AG20443 (cell line): Measurements from ENCODE around the gene VWA3B.
"Not testable (repeated sequence)": the region's sequence is repeated elsewhere in the genome, so short reads cannot be mapped to it uniquely, and the experiment has no call there.

Experiments
- DNase-seq: peaks from one replicate; pipeline ENCODE4 v3.0.0; 2012; ENCODE audit warnings: low spot score, mixed read lengths

VWA3B gene, protein sequence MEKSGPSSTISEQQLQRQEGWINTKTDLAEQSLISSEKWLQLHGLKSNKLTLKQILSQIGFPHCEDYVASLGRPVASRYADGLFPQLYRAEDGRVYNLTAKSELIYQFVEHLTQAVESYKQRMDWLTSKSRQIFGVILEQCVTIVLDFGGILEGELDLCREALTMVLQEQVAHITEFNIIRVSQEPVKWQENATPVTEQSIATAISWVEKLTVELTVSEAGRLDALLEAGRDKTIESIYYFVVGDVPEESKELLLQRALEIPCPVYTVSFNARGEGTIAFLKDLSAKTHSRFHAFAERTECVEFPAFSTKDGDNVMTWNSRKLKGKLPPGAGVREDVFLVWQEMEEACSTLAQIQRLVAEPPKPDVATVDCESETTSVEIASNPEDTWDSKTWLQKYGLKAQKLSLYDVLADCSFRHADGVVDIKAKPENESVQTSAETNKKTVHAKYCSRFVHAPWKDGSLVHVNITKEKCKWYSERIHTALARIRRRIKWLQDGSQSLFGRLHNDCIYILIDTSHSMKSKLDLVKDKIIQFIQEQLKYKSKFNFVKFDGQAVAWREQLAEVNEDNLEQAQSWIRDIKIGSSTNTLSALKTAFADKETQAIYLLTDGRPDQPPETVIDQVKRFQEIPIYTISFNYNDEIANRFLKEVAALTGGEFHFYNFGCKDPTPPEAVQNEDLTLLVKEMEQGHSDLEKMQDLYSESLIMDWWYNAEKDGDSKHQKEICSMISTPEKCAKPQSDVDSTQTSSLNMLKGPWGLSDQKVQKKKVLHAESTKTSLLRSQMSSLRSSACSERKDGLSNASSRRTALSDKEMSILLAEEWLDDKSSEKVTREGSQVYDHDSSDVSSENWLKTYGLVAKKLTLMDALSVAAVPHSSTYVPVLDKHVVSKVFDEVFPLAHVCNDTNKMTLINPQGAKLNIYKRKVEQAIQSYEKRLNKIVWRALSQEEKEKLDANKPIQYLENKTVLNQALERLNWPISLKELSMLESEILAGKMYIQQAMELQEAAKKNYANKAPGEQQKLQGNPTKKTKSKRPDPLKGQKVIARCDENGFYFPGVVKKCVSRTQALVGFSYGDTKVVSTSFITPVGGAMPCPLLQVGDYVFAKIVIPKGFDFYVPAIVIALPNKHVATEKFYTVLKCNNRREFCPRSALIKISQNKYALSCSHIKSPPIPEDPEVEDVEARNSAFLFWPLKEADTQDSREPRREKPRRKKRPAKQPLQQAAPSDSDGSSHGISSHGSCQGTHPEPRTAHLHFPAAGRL (N-terminal part only)

DNA sequence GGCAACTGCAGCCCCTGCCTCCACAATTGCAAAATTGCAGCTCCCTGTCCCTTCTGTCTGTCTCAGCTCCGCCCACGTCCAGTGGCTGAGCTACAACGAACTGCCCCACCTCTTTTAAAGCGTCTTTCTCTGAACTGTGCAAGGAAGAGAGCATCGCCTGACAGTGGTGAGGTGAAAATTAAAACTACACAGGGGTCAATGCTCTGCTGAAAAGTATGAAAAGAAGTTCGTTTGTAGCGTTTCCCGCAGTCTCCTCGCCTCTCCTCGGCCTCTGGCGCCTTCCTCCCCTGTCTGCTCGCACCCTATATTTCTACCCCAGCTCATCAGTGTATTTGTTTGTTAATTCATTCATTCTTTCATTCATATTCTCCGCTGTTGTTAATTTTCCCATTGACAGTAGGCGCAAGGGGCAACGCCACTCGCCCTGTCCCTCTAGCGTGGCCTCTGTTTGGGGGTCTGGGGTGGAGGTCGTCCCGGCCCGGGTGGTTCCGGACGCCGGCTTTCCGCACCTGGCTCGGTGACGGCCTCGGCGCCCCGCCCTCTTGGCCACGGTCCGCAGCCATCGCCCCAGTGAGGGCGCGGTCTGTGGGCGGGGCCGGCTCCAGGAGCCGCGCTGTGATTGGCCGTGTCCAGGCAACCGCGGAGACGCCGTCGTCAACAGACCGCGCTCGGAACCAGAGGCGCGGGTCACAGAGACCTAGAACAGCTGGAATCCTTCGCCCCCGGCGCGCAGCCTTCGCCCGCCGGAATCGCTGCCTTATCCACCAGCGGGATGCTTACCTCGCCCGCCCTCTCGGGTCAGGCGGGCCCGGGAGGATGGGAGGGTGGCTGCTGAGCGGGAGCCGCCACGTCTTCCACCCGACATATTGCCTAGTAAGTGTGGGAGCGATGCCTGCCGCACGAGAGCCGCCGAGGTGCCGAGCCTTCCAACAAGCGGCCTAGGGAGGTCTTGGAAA, at the start of gene VWA3B:
Gene VWA3B, plus strand, starts transcription at position 677 of the 956 bp plus-strand sequence. CDS start 5,926 bp downstream, outside the sequence.
- DNase-seq = peak; percentile 92

DNA sequence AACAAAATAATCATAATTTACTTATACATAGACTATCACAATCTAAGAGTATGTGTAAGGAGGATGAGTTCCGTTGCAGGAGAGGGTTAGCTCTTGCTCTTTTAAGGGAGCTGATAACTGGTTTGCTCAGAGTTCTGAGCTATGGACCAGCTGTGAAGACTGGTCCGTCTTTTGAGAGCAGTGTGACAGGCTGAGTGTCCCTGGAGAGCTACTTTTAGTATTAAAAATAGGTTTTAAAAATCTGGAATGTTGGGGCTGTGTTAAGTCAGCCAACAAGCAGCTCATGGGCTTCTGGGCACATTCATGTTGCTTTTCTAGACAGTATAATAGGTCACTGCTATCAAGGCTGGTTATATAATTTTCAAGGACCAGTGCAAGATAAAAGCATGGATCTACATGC, 49.8 kb upstream of the VWA3B start:
- DNase-seq = no peak

DNA sequence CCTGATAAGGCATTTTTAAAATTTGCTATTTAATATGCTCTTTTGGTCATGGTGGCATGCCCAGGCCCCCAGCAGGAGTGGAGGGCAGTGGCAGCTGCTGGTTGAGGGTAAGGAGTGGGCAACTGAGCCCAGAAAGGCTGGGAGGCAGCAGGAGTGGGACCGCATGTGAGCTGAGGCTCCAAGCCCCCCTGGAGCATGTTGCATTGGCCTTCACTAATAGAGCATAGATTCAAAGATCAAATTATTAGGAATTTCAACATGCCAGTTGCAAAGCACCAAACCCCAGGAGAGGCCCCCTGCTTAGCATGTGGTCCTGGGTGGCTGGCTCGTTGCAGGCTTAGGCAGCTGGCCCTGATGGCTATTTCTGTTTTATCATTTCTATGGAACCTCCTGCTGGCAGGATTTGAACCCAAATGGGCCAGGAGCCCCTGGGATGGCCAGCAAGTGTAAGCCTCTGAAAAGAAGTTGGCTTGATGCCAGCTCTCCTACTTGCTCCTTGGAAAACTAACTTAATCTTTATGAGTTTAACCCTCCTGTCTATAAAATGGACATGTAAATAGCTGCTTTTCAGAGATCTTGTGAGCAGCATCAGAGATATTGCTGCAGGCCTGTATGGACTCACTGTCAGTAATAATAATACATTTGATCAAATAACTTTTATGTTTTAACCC, 49.2 kb upstream of the VWA3B start:
- no peak for DNase-seq

DNA sequence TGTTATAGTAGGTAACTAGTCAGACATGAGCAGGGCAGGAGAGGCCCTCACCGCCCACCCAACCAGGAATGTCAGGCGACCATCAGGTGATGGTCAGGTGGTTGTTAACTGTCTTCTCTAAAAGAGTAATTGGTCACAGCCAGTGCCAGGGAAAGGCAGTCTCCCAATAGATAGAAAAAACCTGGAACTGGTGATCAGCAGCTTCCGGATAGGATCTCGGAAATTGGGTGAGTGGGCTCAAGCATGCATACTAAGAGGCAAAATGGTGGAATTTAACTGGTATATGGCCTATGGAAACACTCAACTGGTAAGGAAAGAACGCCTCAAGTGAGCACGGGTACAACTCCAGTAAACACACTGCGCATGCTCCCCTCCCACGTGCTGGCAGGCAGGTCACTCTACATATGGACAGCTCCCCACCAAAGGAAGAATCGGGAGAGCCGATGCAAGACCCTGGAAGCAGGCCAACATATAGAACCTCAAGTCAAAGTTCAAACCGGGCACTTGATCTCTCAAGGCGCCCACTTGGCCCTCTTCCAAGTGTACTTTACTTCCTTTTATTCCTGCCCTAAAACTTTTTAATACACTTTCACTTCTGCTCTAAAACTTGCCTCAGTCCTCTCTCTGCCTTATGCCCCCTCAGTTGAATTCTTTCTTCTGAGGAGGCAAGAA, 47.7 kb upstream of the VWA3B start:
- no peak for DNase-seq

DNA sequence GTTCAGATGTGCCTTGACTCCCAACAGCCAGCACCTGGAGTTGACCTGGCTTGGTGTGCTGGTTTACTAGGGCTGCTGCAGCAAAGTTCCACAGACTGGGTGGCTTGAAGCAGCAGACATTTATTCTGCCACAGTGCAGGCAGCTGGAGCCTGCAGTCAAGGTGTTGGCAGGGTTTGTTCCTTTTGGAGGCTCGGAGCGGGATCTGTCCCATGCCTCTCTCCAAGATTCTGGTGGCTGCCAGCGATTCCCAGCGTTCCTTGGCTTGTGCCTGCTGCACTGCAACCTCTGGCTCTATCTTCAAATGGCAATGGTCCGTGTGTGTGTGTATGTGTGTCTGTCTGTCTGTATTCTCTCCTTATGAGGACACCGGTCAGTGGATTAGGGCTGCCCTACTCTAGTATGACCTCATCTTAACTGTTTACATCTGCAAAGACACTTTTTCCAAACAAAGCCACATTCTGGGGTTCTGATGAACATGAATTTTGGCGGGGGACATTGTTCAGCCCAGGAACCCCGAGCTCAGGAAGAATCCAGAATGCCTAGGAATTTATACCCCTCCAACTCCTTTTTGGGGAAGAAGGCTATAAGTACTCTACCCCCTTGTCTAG, 46.5 kb upstream of the VWA3B start:
- DNase-seq = no peak

DNA sequence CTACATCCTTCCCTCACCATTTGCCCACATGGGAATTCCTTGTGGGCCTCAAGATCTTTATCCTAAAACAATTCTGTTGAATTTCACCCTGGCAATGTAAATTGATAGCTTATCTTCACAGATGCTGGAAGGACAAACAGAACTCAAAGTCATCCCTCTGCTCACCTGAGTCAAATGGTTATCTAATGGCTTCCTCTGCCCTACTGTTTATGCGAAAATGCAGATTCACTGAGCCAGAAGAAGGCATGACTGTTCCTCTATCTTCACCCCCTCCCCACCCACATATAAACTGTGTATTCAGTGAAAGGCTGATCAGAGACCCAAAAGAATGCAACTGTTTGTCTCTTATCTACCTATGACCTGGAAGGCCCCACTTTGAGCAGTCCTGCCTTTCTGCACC, 43.9 kb upstream of the VWA3B start:
- DNase-seq = no peak

DNA sequence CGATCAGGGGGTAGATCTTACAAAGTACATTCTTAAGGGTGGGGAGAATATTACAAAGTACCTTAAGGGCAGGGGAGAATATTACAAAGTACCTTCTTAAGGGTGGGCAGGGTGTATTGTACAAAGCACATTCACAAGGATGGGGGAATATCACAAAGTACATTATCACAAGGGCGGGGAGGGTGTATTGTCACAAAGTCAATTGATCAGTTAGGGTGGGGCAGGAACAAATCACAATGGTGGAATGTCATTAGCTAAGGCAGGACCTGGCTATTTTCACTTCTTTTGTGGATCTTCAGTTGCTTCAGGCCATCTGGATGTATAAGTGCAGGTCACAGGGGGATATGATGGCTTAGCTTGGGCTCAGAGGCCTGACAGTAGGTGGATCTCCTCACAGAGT, 42.2 kb upstream of the VWA3B start:
- DNase-seq = not testable (repeated sequence)

DNA sequence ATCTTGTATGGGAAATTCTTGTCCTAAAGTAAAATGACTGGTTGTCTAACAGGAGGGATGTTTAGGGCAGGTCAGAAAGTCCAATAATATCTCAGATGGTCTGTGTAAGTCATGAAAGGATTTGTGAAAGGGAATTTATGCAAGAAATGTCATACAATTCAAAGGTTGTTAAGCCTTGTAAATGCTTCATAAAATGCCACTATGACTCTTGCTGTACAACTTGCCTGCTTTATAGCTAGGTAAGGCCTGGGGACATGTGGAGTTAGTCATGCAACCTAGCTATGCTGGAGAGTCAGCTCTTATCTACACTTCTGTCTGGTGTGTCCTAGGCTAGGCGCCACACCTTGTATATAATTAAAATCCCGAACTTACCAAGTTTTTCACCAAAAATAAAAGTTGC, 36.9 kb upstream of the VWA3B start:
- no peak for DNase-seq

DNA sequence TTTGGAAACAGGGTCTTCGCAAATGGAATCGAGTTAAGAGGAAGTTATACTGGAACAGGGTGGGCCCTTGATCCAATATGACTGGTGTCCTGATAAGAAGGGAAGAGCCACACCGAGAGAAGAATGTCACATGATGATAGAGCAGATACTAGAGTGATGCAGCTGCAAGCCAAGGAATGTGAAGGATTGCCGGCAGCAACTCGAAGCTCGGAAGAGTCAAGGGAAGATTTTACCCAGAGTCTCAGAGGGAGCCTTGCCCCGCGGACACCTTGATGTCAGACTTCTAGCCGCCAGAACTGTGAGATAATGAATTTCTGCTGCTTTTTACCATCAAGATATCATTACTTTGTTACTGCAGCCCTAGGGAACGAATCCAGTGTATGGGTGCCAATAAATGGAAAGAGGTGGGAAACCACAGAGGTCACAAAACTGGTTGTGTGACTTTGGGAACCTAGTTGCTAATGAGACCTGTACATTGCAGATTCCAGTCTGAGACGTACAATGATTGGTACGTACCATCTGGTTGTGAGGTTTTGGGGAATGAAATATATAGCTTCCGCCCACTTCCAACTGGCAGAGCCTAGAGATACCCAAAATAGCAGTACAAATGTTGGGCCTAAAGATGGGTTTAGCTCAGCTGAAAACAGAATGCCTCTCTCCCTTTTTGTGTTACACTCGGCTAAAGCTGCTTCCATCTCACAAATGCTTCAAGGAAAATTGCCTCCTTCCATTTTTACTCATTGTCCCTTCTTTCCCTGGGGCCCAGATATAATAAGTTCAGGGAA, 28.6 kb upstream of the VWA3B start:
- DNase-seq = no peak

DNA sequence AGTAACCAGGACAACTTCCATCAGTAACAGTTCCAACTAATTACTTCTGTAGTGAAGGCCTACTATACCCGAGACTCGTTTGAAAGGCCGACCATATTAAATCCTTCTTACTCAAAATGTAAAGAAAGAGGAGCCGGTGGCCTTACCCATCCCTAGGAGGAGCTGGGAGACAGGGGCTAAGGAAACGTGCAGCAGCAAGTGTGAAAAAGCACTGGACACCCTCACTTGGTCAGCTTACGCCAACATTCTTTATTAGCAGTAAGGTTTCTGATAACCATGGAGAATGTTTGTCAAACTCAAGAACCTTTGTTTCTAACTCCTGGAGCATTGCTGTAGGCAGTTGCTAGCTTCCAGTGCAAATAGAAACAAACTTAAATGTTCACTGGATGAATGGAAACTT, 26.7 kb upstream of the VWA3B start:
- no peak for DNase-seq

DNA sequence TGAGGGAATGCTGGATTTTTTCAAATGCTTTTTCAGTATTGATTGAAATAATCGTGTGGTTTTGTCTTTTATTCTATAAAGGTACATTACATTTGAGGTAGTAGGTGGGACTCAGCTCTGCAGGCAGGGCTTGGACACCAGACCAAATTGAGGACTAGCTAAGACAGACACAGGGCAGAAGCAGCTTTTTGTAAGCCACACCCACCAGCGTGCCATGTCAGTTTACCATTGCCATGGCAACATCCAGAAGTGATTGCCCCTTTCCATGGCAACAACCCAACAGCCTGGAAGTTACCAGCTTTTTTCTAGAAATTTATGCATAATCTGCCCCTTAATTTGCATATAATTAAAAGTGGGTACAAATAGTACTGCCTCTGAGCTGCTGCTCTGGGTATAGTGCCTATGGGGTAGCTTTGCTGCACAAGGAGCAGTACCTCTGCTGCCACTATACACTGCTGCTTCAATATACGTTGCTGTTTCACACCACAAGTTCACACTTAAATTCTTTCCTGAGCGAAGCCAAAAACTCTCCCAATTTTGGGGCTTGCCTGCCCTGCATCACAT, 23.6 kb upstream of the VWA3B start:
- no peak for DNase-seq

DNA sequence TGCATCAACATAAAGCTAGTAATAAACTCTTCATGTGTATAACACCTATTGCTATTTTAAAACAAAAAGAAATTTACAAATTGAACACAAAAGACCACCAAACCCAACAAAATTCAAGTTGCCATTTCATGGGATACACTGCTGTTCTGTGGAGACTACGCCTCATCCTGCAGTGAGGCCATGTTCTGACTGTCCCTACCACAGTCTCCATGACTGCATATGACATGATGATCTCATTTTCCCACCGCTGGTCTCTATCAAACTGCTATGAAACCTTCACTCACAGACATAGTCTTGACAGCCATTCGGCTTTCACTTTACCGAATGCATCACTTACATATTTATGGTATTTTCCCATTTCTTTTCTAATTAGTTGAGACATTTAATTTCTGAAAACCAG, 21.2 kb upstream of the VWA3B start:
- no peak for DNase-seq

DNA sequence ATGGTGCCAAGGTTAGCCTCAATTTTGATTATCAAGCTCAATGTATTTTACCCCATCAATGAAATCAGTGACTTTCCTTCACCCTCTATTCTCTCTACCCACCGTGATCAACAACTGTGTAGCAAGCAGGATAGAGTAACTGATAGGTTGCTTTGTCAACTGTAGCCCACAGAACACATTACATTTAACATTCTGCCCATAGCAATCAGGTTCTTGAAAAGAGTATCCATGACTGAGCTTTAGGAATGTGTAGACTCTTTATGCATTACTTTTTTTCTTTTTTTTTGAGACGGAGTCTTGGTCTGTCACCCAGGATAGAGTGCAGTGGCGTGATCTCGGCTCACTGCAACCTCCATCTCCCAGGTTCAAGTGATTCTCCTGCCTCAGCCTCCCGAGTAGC, 19.8 kb upstream of the VWA3B start:
- no peak for DNase-seq

DNA sequence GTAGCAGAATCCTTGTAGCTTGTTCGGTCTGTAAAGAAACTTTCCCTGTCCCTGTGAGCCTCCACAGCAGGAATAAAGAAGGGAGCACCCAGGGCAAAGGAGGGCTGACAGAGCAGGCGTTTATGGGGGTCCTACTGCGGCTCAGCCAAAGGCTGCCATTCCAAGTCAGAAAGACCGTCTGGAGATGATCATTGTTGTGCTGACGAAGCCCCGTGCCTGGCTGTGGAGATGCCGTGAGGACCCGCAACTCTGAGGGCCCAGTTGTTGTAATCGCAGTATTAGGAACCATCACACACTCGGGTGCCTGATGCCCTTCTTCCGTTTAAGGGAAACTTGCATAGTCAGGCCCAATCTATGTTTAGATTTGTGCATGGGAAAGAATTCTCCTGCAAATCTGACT, 16.9 kb upstream of the VWA3B start:
- DNase-seq = no peak

DNA sequence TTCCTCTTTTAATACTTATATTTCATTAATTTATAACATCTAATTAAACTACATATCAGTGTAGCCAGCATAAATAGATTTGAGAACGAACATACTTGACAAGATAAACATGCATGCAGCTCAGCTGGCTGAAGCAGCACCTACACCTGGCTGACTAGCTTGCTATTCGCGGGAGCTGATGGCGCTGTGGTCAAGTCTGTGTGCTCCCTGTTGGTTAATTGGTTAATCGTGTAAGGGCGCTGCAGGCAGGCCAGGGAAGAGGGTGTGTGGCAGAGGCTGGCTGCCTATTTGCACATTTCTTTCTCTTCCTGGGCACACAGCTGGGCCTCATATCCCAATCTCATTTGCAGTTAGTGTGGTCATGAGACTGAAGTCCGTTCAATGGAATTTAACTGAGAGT, 14.5 kb upstream of the VWA3B start:
- DNase-seq = no peak

DNA sequence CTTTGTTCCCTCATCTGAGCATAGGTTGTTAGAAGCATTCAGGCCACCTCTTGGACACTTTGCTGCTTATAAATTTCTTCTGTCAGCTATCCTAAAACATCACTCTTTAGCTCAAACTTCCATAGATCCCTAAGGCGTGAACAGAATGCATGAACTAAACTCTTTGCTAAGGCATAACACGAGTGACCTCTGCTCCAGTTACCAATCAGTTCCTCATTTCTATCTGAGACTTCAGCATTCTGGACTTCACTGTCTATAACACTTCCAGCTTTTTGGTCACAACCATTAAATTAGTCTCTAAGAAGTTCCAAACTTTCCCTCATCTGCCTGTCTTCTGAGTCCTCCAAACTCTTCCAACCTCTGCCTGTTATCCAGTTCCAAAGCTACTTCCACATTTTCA, 8.3 kb upstream of the VWA3B start:
- DNase-seq = no peak

DNA sequence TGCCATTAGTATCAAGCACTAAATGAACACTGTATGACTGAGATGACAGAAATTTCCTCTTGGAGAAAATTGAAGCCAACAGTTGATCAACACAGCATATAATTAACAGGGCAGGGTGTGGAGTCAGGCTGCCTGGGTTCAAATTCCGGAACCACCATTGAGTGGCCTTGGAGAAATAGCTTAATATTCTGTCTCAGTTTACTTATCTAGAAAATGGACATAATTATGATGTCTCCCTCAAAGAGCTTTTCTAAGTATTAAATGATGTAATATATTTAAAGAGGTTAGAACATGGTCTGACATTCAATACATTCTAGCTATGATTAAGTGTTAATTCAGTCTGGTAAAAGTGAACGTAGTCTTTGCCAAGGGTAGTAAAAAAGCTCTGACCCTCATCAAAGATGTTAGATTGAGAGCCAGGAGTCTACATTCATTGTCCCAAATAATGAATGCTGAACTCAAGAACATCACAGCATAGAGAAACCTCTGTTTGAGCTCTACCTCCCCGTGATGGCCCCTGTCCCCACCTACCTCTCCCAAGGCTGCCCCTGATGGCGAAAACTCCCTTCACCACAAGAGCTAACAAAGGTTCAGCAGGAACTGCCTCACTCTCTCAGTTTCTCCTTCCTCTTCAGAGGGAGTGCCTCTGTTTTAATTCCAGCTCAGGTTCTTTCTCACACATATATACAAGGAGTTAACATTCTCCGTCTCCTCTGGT, 2.7 kb upstream of the VWA3B start:
- no peak for DNase-seq

DNA sequence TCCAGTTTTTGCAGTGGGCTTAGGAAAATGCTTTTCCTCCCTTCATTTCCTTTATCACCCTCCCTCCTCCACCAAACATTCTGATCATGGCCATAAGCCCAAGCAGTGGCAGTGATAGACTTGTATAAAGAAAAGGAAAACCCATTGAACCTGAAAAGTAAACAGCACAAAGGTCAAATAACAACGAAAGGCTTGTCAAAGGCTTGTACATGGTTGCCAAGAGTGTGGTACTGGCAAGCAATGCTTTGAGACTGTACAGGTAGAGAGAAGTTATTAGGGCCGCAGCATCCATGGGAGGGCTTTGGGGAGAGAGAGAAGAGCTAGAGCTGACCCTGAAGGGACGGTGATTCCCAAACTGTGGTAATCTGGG, 2.1 kb upstream of the VWA3B start:
- DNase-seq = no peak
